H9 (cell line): ENCODE results near the gene BCAR3. TPM values are rescaled to one million over a fixed set of nuclear protein-coding genes. Genes with fewer than 3 reads are reported as not detected.

Experiments used
- DNase-seq: peaks from one replicate; pipeline ENCODE4 v3.0.0-alpha.2; 2017
- H2AFZ ChIP-seq: one replicate; pipeline ENCODE4 v1.6.1; 2013; ENCODE audit warnings: mild to moderate bottlenecking, low read length, control low read depth, moderate library complexity
- H2AK5ac ChIP-seq: 2 replicates; pipeline ENCODE4 v1.6.1; 2013; ENCODE audit warnings: low read length, control low read depth, mixed read lengths; ENCODE audit not compliant: insufficient read length
- H2BK120ac ChIP-seq: one replicate; pipeline ENCODE4 v1.6.1; 2013; ENCODE audit warnings: low read depth, mild to moderate bottlenecking, low read length, control low read depth, inconsistent platforms; ENCODE audit not compliant: poor library complexity, severe bottlenecking
- H2BK12ac ChIP-seq: 2 replicates; pipeline ENCODE4 v1.6.1; 2013; ENCODE audit warnings: low read length, control low read depth, mixed read lengths, low read depth; ENCODE audit not compliant: insufficient read length
- H2BK15ac ChIP-seq: 2 replicates; pipeline ENCODE4 v1.6.1; 2013; ENCODE audit warnings: low read depth, low read length, control low read depth
- H2BK20ac ChIP-seq: one replicate; pipeline ENCODE4 v1.6.1; 2013; ENCODE audit warnings: low read depth, mild to moderate bottlenecking, low read length, control low read depth, inconsistent platforms; ENCODE audit not compliant: poor library complexity, severe bottlenecking
- H2BK5ac ChIP-seq: 2 replicates; pipeline ENCODE4 v1.6.1; 2013; ENCODE audit warnings: low read length, control low read depth, mixed read lengths; ENCODE audit not compliant: insufficient read length
- H3K14ac ChIP-seq: 2 replicates; pipeline ENCODE4 v1.6.1; 2013; ENCODE audit warnings: low read length, control low read depth; ENCODE audit not compliant: insufficient read depth
- H3K18ac ChIP-seq: 2 replicates; pipeline ENCODE4 v1.6.1; 2013; ENCODE audit warnings: low read depth, mild to moderate bottlenecking, mixed read lengths, low read length, control low read depth; ENCODE audit not compliant: insufficient read length
- H3K23ac ChIP-seq: 2 replicates; pipeline ENCODE4 v1.6.1; 2013; ENCODE audit warnings: low read length, control low read depth, mixed read lengths, low read depth; ENCODE audit not compliant: insufficient read length
- H3K23me2 ChIP-seq: 2 replicates; pipeline ENCODE4 v1.6.1; 2013; ENCODE audit warnings: low read depth, mild to moderate bottlenecking, mixed read lengths, low read length, control low read depth; ENCODE audit not compliant: insufficient read length, poor library complexity, severe bottlenecking
- H3K27ac ChIP-seq: 2 replicates; pipeline ENCODE4 v1.5.1; 2013; ENCODE audit warnings: low read length, control low read depth, mixed read lengths, low read depth; ENCODE audit not compliant: insufficient read length
- H3K27me3 ChIP-seq: 2 replicates; pipeline ENCODE4 v1.6.1; 2013; ENCODE audit warnings: low read length, control low read depth, inconsistent platforms; ENCODE audit not compliant: insufficient read depth
- H3K4ac ChIP-seq: 2 replicates; pipeline ENCODE4 v1.6.1; 2013; ENCODE audit warnings: low read depth, mild to moderate bottlenecking, control low read depth, inconsistent platforms, low read length, moderate library complexity
- H3K4me1 ChIP-seq: 2 replicates; pipeline ENCODE4 v1.6.1; 2013; ENCODE audit warnings: low read length, control low read depth, inconsistent platforms; ENCODE audit not compliant: insufficient read depth
- H3K4me2 ChIP-seq: 2 replicates; pipeline ENCODE4 v1.6.1; 2013; ENCODE audit warnings: low read length, control low read depth, mixed read lengths; ENCODE audit not compliant: insufficient read length, insufficient read depth
- H3K56ac ChIP-seq: 2 replicates; pipeline ENCODE4 v1.6.1; 2013; ENCODE audit warnings: low read depth, mild to moderate bottlenecking, mixed read lengths, low read length, control low read depth; ENCODE audit not compliant: insufficient read length
- H3K79me1 ChIP-seq: 2 replicates; pipeline ENCODE4 v1.6.1; 2013; ENCODE audit warnings: low read depth, mild to moderate bottlenecking, moderate library complexity, low read length, control low read depth, inconsistent platforms; ENCODE audit not compliant: insufficient read depth, poor library complexity, severe bottlenecking
- H3K79me2 ChIP-seq: 2 replicates; pipeline ENCODE4 v1.6.1; 2013; ENCODE audit warnings: low read length, control low read depth, inconsistent platforms; ENCODE audit not compliant: insufficient read depth
- H3K9ac ChIP-seq: 2 replicates; pipeline ENCODE4 v1.6.1; 2013; ENCODE audit warnings: low read length, control low read depth, mixed read lengths; ENCODE audit not compliant: insufficient read length; ENCODE audit errors: extremely low read depth
- H3K9me3 ChIP-seq: one replicate; pipeline ENCODE4 v1.6.1; 2013; ENCODE audit warnings: low read depth, low read length, inconsistent platforms; ENCODE audit not compliant: control insufficient read depth
- H3T11ph ChIP-seq: one replicate; pipeline ENCODE4 v1.6.1; 2013; ENCODE audit warnings: mild to moderate bottlenecking, low read length, control low read depth, inconsistent platforms
- H4K20me1 ChIP-seq: one replicate; pipeline ENCODE4 v1.6.1; 2013; ENCODE audit not compliant: control insufficient read depth, insufficient read length, insufficient read depth
- H4K5ac ChIP-seq: 2 replicates; pipeline ENCODE4 v1.6.1; 2013; ENCODE audit warnings: low read depth, mild to moderate bottlenecking, mixed read lengths, low read length, control low read depth; ENCODE audit not compliant: insufficient read length
- H4K8ac ChIP-seq: replicated peaks from 2 replicates; pipeline ENCODE4 v1.6.1; 2013; ENCODE audit warnings: low read length, control low read depth, mixed read lengths, low read depth; ENCODE audit not compliant: insufficient read length
- H4K91ac ChIP-seq: 2 replicates; pipeline ENCODE4 v1.6.1; 2013; ENCODE audit warnings: low read depth, mild to moderate bottlenecking, moderate library complexity, mixed read lengths, low read length, control low read depth; ENCODE audit not compliant: insufficient read length
- H3K27ac Mint-ChIP-seq, 3 experiments: 2 replicates in 2 of 3; 3 replicates in 1 of 3; pipeline ENCODE4 v1.8.0; 2020 to 2021; ENCODE audit warnings: mixed read lengths in 3 of 3, mild to moderate bottlenecking in 1 of 3, moderate library complexity in 1 of 3
- H3K27me3 Mint-ChIP-seq: 2 replicates; pipeline ENCODE4 v1.8.0; 2021; ENCODE audit warnings: low read depth, mild to moderate bottlenecking, moderate library complexity, mixed read lengths
- H3K36me3 Mint-ChIP-seq, 3 experiments: 2 replicates in 2 of 3; 3 replicates in 1 of 3; pipeline ENCODE4 v1.8.0; 2020 to 2021; ENCODE audit warnings: low read depth in 3 of 3, mixed read lengths in 3 of 3; ENCODE audit not compliant: insufficient read depth in 1 of 3
- H3K4me1 Mint-ChIP-seq, 2 experiments: 2 replicates each; pipeline ENCODE4 v1.8.0; 2020; ENCODE audit warnings: mixed read lengths in 2 of 2
- H3K4me3 Mint-ChIP-seq, 2 experiments: 2 replicates in 1 of 2; 3 replicates in 1 of 2; pipeline ENCODE4 v1.8.0; 2020 to 2021; ENCODE audit warnings: mild to moderate bottlenecking in 2 of 2, mixed read lengths in 2 of 2, moderate library complexity in 1 of 2
- H3K9me3 Mint-ChIP-seq, 2 experiments: 2 replicates in 1 of 2; 3 replicates in 1 of 2; pipeline ENCODE4 v1.8.0; 2020; ENCODE audit warnings: mild to moderate bottlenecking in 2 of 2, mixed read lengths in 2 of 2, moderate library complexity in 1 of 2
- WGBS: extraction: QIAGEN DNeasy Blood & Tissue Kit; methylation state at CpG from one replicate; pipeline ENCODE4 v1.1.7; 2013; ENCODE audit warnings: missing lambda C conversion rate, low lambda C conversion rate, mixed read lengths; ENCODE audit not compliant: insufficient read length; ENCODE audit errors: extremely low coverage; 5-methylcytosine and 5-hydroxymethylcytosine counted together
- total RNA-seq: library from RNA; stranded (reverse); gene quantifications from 2 replicates; pipeline ENCODE4 v1.2.1, GENCODE V29; 2021
- TF ChIP-seq, protein P1 (sequence below): fragments of 200-600 bp; sonication (generic); conservative IDR thresholded peaks from 3 replicates; pipeline ENCODE4 v1.8.0; 2021; ENCODE audit warnings: antibody characterized with exemption, mild to moderate bottlenecking

BCAR3 gene
- total RNA-seq, 1 experiment from 2014 or later: 4.9 TPM

DNA sequence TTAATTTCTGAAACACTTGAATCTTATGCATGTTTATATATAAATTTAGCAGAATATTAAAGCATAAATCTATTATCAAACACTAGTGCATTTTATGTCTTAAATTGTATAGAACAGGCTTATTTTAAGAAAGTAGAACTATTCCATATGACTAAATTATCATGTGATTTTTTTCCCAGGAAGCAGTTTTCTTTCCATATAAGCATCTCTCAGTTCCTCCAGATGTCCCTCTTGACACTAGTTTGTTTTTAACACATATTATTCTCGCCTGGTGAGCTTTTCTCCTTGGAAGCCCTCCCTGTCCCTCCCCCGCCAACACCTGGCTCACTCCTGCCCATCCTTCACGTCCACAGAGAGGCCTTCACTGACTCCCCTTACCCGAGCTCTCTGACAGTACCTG is 48.3 kb upstream of the BCAR3 start:
- no peak overlapping the region for H2BK20ac ChIP-seq
- H3K27me3 ChIP-seq: no peaks in the 10 kb centered on the region; the same call in 1 of the 2 replicates
- no peak overlapping the region for H2BK5ac ChIP-seq
- no peaks in the 10 kb centered on the region for H3K79me2 ChIP-seq
- H2BK12ac ChIP-seq: no peak overlapping the region
- H3T11ph ChIP-seq: no peak overlapping the region
- H3K9me3 Mint-ChIP-seq: no peaks in the 10 kb centered on the region; a peak in 1 of 5 replicates
- TF ChIP-seq, protein P1, sequence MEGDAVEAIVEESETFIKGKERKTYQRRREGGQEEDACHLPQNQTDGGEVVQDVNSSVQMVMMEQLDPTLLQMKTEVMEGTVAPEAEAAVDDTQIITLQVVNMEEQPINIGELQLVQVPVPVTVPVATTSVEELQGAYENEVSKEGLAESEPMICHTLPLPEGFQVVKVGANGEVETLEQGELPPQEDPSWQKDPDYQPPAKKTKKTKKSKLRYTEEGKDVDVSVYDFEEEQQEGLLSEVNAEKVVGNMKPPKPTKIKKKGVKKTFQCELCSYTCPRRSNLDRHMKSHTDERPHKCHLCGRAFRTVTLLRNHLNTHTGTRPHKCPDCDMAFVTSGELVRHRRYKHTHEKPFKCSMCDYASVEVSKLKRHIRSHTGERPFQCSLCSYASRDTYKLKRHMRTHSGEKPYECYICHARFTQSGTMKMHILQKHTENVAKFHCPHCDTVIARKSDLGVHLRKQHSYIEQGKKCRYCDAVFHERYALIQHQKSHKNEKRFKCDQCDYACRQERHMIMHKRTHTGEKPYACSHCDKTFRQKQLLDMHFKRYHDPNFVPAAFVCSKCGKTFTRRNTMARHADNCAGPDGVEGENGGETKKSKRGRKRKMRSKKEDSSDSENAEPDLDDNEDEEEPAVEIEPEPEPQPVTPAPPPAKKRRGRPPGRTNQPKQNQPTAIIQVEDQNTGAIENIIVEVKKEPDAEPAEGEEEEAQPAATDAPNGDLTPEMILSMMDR: no peak
- H3K4me1 Mint-ChIP-seq: peaks cover 23 to 35% of the 10 kb centered on the region in 2 experiments
- H3K4me1 ChIP-seq: no peaks in the 10 kb centered on the region
- no peak overlapping the region for H3K4me3 Mint-ChIP-seq
- H3K27ac ChIP-seq: no peak overlapping the region
- H4K8ac ChIP-seq: no peak overlapping the region
- H2BK120ac ChIP-seq: no peak overlapping the region
- H3K4me2 ChIP-seq: no peak overlapping the region
- no peaks in the 10 kb centered on the region for H4K20me1 ChIP-seq
- H3K14ac ChIP-seq: no peak overlapping the region; the same call in 1 of the 2 replicates
- H4K91ac ChIP-seq: no peak overlapping the region
- WGBS: no CpG with 5 or more reads among the region's 4 CpGs
- H3K9ac ChIP-seq: no peak overlapping the region
- H3K23ac ChIP-seq: no peak overlapping the region
- no peak overlapping the region for H3K56ac ChIP-seq
- peaks cover 2% of the 10 kb centered on the region; the same call in 1 of the 2 replicates for H3K27me3 Mint-ChIP-seq
- H4K5ac ChIP-seq: no peak overlapping the region
- H3K36me3 Mint-ChIP-seq: no peaks in the 10 kb centered on the region
- H3K4ac ChIP-seq: no peak overlapping the region
- H3K9me3 ChIP-seq: no peaks in the 10 kb centered on the region
- DNase-seq: no peak
- no peak overlapping the region for H2AFZ ChIP-seq
- no peak overlapping the region for H3K18ac ChIP-seq
- H3K79me1 ChIP-seq: no peaks in the 10 kb centered on the region
- H3K27ac Mint-ChIP-seq: 0 out of 7 replicates have a peak overlapping the region, but pooled peaks of 1 of the 3 experiments have one; percentile 54
- no peaks in the 10 kb centered on the region for H3K23me2 ChIP-seq
- no peak overlapping the region for H2AK5ac ChIP-seq
- H2BK15ac ChIP-seq: no peak overlapping the region
